T-helper 2 cell treated with Interferon-gamma antibody and Interleukin-4, amounts not matched to agents 5 μg/mL and 100 μg/mL, for 36 hours (primary cell): ENCODE measurements around the gene ATCAY.

ENCODE experiments used
- DNase-seq: peaks from one replicate; pipeline ENCODE4 v3.0.0; 2021; ENCODE audit warnings: low spot score
- H3K27ac Mint-ChIP-seq: one replicate; pipeline ENCODE4 v1.8.0; 2021; ENCODE audit warnings: mild to moderate bottlenecking, mixed read lengths
- H3K27me3 Mint-ChIP-seq: one replicate; pipeline ENCODE4 v1.8.0; 2021; ENCODE audit warnings: low read depth, mixed read lengths
- H3K36me3 Mint-ChIP-seq: one replicate; pipeline ENCODE4 v1.8.0; 2021; ENCODE audit warnings: low read depth, mixed read lengths
- H3K4me1 Mint-ChIP-seq: one replicate; pipeline ENCODE4 v1.8.0; 2021; ENCODE audit warnings: low read depth, mixed read lengths
- H3K4me3 Mint-ChIP-seq: one replicate; pipeline ENCODE4 v1.8.0; 2022; ENCODE audit warnings: mild to moderate bottlenecking, moderate library complexity, mixed read lengths
- H3K9me3 Mint-ChIP-seq: one replicate; pipeline ENCODE4 v1.8.0; 2021; ENCODE audit warnings: mixed read lengths

The ATCAY gene

GRCh38 chr19:3880471-3881271 is at the start of gene ATCAY:
ATCAY (plus strand) TSS chr19:3880685; CDS start chr19:3885768, 5,083 bp downstream.
- DNase-seq: no peak
- Mint-ChIP-seq H3K4me3 (no peak within 1 kb of the TSS), H3K9me3 (no peaks in the 10 kb centered on the region), H3K4me1 (no peaks in the 10 kb centered on the region), H3K36me3 (no peaks in the 10 kb centered on the region), H3K27ac (no peak within 1 kb of the TSS), H3K27me3 (peaks cover 29% of the 10 kb centered on the region)

GRCh38 chr19:3831601-3832000 is 48.9 kb upstream of the ATCAY start:
- no peaks in the 10 kb centered on the region for H3K27me3 Mint-ChIP-seq
- H3K4me1 Mint-ChIP-seq: no peaks in the 10 kb centered on the region
- H3K36me3 Mint-ChIP-seq: no peaks in the 10 kb centered on the region
- H3K4me3 Mint-ChIP-seq: no peak overlapping the region
- DNase-seq: no peak
- H3K9me3 Mint-ChIP-seq: no peaks in the 10 kb centered on the region
- no peak overlapping the region for H3K27ac Mint-ChIP-seq

GRCh38 chr19:3832001-3832400 is 48.5 kb upstream of the ATCAY start:
- Mint-ChIP-seq H3K9me3 (no peaks in the 10 kb centered on the region), H3K4me1 (no peaks in the 10 kb centered on the region), H3K36me3 (no peaks in the 10 kb centered on the region), H3K4me3 (no peak overlapping the region), H3K27me3 (no peaks in the 10 kb centered on the region), H3K27ac (no peak overlapping the region)
- DNase-seq: no peak

GRCh38 chr19:3833578-3834348 is 46.7 kb upstream of the ATCAY start:
- no peak overlapping the region for H3K27ac Mint-ChIP-seq
- no peak for DNase-seq
- no peaks in the 10 kb centered on the region for H3K27me3 Mint-ChIP-seq

GRCh38 chr19:3834349-3835054 is 46.0 kb upstream of the ATCAY start:
- no peak for DNase-seq
- Mint-ChIP-seq H3K27me3 (no peaks in the 10 kb centered on the region), H3K27ac (no peak overlapping the region), H3K9me3 (peaks cover 5% of the 10 kb centered on the region), H3K36me3 (no peaks in the 10 kb centered on the region), H3K4me3 (no peak overlapping the region), H3K4me1 (no peaks in the 10 kb centered on the region)

More at GRCh38 chr19:3833578-3834348, 46.7 kb upstream of the ATCAY start:
- Mint-ChIP-seq H3K9me3 (peaks cover 5% of the 10 kb centered on the region), H3K36me3 (no peaks in the 10 kb centered on the region), H3K4me3 (no peak overlapping the region), H3K4me1 (no peaks in the 10 kb centered on the region)

GRCh38 chr19:3835055-3835435 is 45.4 kb upstream of the ATCAY start:
- Mint-ChIP-seq H3K27me3 (no peaks in the 10 kb centered on the region), H3K27ac (no peak overlapping the region), H3K9me3 (peaks cover 5% of the 10 kb centered on the region), H3K4me1 (no peaks in the 10 kb centered on the region), H3K4me3 (no peak overlapping the region), H3K36me3 (no peaks in the 10 kb centered on the region)
- DNase-seq: no peak

- Mint-ChIP-seq H3K27ac (no peak overlapping the region), H3K27me3 (no peaks in the 10 kb centered on the region), H3K36me3 (no peaks in the 10 kb centered on the region), H3K4me3 (no peak overlapping the region), H3K4me1 (no peaks in the 10 kb centered on the region), H3K9me3 (peaks cover 5% of the 10 kb centered on the region)
- DNase-seq: no peak
Measured at GRCh38 chr19:3836887-3837286, 43.6 kb upstream of the ATCAY start.

GRCh38 chr19:3837332-3837731 is 43.2 kb upstream of the ATCAY start:
- no peak for DNase-seq
- Mint-ChIP-seq H3K9me3 (peaks cover 5% of the 10 kb centered on the region), H3K27me3 (no peaks in the 10 kb centered on the region), H3K4me1 (no peaks in the 10 kb centered on the region), H3K27ac (no peak overlapping the region), H3K4me3 (no peak overlapping the region), H3K36me3 (no peaks in the 10 kb centered on the region)

GRCh38 chr19:3837922-3838321 is 42.6 kb upstream of the ATCAY start:
- Mint-ChIP-seq H3K36me3 (no peaks in the 10 kb centered on the region), H3K9me3 (peaks cover 5% of the 10 kb centered on the region), H3K27me3 (no peaks in the 10 kb centered on the region), H3K4me3 (no peak overlapping the region), H3K27ac (no peak overlapping the region), H3K4me1 (no peaks in the 10 kb centered on the region)
- DNase-seq: no peak

- H3K4me1 Mint-ChIP-seq: no peaks in the 10 kb centered on the region
- H3K36me3 Mint-ChIP-seq: no peaks in the 10 kb centered on the region
- H3K9me3 Mint-ChIP-seq: peaks cover 5% of the 10 kb centered on the region
- no peak overlapping the region for H3K27ac Mint-ChIP-seq
- no peaks in the 10 kb centered on the region for H3K27me3 Mint-ChIP-seq
- no peak for DNase-seq
- H3K4me3 Mint-ChIP-seq: no peak overlapping the region
Measured at GRCh38 chr19:3838661-3839060, 41.8 kb upstream of the ATCAY start.

GRCh38 chr19:3839941-3840340 is 40.5 kb upstream of the ATCAY start:
- no peak overlapping the region for H3K27ac Mint-ChIP-seq
- H3K9me3 Mint-ChIP-seq: peaks cover 5% of the 10 kb centered on the region
- H3K36me3 Mint-ChIP-seq: no peaks in the 10 kb centered on the region
- H3K4me1 Mint-ChIP-seq: no peaks in the 10 kb centered on the region
- H3K4me3 Mint-ChIP-seq: no peak overlapping the region
- H3K27me3 Mint-ChIP-seq: no peaks in the 10 kb centered on the region
- DNase-seq: no peak

- Mint-ChIP-seq H3K4me1 (no peaks in the 10 kb centered on the region), H3K36me3 (no peaks in the 10 kb centered on the region), H3K9me3 (peaks cover 5% of the 10 kb centered on the region), H3K27ac (no peak overlapping the region), H3K27me3 (no peaks in the 10 kb centered on the region), H3K4me3 (no peak overlapping the region)
- no peak for DNase-seq
Measured at GRCh38 chr19:3840804-3841203, 39.7 kb upstream of the ATCAY start.

GRCh38 chr19:3842948-3843347 is 37.5 kb upstream of the ATCAY start:
- no peak for DNase-seq
- no peak overlapping the region for H3K27ac Mint-ChIP-seq
- no peaks in the 10 kb centered on the region for H3K27me3 Mint-ChIP-seq
- H3K4me3 Mint-ChIP-seq: no peak overlapping the region
- no peaks in the 10 kb centered on the region for H3K36me3 Mint-ChIP-seq
- H3K4me1 Mint-ChIP-seq: no peaks in the 10 kb centered on the region
- peaks cover 4% of the 10 kb centered on the region for H3K9me3 Mint-ChIP-seq

- Mint-ChIP-seq H3K9me3 (peaks cover 3% of the 10 kb centered on the region), H3K36me3 (no peaks in the 10 kb centered on the region), H3K27ac (no peak overlapping the region), H3K4me3 (no peak overlapping the region), H3K4me1 (no peaks in the 10 kb centered on the region), H3K27me3 (no peaks in the 10 kb centered on the region)
- no peak for DNase-seq
Measured at GRCh38 chr19:3844596-3844995, 35.9 kb upstream of the ATCAY start.
